D721Med (cell line): ENCODE data around the gene HIVEP2.

Source experiments
- DNase-seq: peaks from one replicate; pipeline ENCODE4 v3.0.0; 2011; ENCODE audit warnings: low spot score; ENCODE audit not compliant: insufficient read length
- FAIRE-seq: peaks from 2 replicates; lab custom pipeline; 2011; peaks lifted over from hg19 to GRCh38; lab: Jason Lieb, UNC
- CTCF ChIP-seq: IDR thresholded peaks from 2 replicates; pipeline ENCODE4 v1.5.1; 2012; ENCODE audit warnings: mild to moderate bottlenecking, control low read depth; ENCODE audit not compliant: insufficient read depth; ENCODE audit errors: missing control alignments

HIVEP2 gene

GRCh38 chr6:142763205-142763604, 181.8 kb downstream of the HIVEP2 start:
- no peak for TF ChIP-seq CTCF
- DNase-seq (no peak), FAIRE-seq (no peak)

GRCh38 chr6:142761756-142762155, 183.2 kb downstream of the HIVEP2 start:
- no peak for FAIRE-seq
- no peak for DNase-seq
- no peak for TF ChIP-seq CTCF

GRCh38 chr6:142760152-142760551, 184.8 kb downstream of the HIVEP2 start:
- no peak for FAIRE-seq
- DNase-seq, result no peak
- no peak for TF ChIP-seq CTCF

- FAIRE-seq (no peak), DNase-seq (no peak)
- TF ChIP-seq CTCF, result no peak
Measured at GRCh38 chr6:142758629-142759025, 186.3 kb downstream of the HIVEP2 start.

- no peak for FAIRE-seq
- TF ChIP-seq CTCF, result no peak
- DNase-seq, result no peak
Measured at GRCh38 chr6:142757852-142758628, 186.9 kb downstream of the HIVEP2 start.

- FAIRE-seq (no peak), DNase-seq (no peak)
- no peak for TF ChIP-seq CTCF
Measured at GRCh38 chr6:142756215-142756630, 188.8 kb downstream of the HIVEP2 start.

- DNase-seq, result no peak
Measured at GRCh38 chr6:142753196-142753595, 191.8 kb downstream of the HIVEP2 start.

More at GRCh38 chr6:142753196-142753595, 191.8 kb downstream of the HIVEP2 start:
- FAIRE-seq, result no peak
- TF ChIP-seq CTCF, result no peak
